Hippocampal formation (tissue), 2 donors: ENCODE data around the gene MYCBPAP.

ENCODE experiments used
- DNase-seq, 2 donors: peaks; one replicate each; lab custom pipeline; 2025; lab: John Stamatoyannopoulos, UW

MYCBPAP gene

DNA sequence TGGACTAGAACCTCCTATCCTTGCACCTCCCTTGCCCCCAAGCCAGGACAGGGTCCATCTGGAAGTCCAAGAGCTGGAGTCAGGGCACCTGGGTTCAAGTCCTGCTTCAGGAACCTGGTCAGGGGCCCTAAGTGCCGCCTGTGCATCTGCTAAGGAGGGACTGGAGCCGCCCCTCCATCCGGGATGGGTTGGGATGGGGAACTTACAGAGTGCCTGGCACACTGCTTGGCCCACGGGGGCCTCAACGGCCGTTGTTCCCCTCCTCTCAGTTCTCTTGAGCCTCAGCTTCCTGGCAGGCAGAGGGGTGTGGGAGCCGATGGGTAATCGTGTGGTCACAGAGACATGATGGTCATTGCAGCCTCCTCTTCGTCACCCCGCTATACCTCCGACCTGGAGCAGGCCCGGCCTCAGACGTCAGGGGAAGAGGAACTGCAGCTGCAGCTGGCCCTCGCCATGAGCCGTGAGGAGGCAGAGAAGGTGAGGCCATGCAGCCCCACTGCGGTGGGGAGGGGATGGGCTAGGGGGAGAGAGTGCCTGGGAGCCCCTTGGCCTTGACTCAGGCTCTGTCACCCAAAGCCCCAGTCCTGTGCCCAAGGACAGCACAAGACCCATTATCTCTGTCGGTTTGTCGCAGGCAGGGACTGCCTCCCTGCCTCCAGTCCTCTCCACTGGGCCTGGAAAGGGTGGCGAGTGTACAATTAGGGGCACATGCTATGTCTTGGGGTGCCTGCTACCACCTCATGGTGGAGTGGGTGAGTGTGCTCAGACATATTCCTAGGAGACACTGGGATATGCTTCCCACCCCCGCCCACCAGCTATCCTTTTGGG lies 29.7 kb downstream of the MYCBPAP start:
- DNase-seq: no peak

DNA sequence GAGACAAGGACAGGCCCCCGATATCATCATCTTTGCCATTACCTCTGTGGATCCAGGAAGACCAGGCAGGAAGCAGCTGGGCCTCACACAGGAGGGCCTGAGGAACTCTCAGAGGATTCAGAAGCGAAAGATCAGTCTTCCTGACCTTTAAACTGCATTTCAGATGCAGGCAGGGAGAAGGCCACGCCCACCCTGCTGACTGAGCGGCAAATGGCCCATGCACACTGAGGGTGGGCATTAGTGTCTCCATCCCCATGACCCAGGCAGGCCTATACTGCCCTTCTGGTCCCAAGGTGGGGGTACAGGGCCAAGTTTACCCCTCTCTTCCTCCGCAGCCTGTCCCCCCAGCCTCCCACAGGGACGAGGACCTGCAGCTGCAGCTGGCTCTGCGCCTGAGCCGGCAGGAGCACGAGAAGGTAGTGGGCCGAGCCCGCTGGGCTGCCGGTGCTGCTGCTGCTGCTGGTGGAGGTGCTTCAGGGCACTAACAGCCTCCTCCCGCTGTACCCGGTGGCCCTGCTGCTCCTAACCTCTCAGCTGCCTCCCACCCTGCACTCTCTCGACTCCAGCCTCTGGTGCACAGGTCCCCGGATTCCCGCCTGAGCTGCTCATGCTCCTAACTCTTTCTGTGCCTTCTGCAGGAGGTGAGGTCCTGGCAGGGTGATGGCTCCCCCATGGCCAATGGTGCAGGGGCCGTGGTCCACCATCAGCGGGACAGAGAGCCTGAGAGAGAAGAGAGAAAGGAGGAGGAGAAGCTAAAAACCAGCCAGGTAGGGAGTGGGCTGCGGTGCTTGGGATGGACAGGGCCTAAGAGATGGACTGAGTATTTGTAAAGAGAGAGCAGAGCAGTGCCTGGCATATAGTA lies 30.5 kb downstream of the MYCBPAP start:
- no peak for DNase-seq

DNA sequence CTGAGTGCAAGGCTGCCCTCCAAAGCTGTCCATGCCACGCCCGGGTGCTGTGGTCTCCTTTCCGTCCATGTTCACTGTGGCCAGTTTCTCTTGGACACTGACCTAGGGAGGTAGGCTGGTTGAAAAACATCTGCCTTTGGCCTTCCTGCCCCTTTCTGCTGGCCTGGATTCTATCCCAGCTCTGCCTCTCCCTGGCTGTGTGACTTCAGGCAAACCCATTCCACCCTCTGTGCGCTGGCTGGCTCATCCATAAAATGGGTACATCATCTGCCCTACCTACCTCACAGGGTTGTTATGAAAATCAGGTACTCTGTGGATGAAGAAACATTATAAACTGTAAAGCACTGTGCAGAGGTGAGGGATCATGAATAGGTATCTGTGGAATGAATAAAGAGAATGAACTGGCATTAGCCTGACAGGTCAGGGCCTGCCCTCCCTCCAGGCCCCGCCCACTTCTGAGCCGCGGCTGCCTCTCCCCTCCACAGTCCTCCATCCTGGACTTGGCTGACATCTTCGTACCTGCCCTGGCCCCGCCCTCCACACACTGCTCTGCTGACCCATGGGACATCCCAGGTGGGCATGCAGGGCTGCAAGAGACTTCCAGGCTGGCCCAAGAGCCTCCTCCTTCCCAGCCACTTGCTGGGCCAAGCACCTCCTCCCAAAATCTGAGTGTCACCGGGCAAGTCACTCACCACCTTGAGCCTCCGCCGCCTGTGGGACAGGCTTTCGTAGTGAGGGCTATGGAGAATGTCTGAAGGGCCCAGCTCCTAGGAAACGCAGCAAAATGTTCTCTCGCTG lies 31.7 kb downstream of the MYCBPAP start:
- DNase-seq: no peak

DNA sequence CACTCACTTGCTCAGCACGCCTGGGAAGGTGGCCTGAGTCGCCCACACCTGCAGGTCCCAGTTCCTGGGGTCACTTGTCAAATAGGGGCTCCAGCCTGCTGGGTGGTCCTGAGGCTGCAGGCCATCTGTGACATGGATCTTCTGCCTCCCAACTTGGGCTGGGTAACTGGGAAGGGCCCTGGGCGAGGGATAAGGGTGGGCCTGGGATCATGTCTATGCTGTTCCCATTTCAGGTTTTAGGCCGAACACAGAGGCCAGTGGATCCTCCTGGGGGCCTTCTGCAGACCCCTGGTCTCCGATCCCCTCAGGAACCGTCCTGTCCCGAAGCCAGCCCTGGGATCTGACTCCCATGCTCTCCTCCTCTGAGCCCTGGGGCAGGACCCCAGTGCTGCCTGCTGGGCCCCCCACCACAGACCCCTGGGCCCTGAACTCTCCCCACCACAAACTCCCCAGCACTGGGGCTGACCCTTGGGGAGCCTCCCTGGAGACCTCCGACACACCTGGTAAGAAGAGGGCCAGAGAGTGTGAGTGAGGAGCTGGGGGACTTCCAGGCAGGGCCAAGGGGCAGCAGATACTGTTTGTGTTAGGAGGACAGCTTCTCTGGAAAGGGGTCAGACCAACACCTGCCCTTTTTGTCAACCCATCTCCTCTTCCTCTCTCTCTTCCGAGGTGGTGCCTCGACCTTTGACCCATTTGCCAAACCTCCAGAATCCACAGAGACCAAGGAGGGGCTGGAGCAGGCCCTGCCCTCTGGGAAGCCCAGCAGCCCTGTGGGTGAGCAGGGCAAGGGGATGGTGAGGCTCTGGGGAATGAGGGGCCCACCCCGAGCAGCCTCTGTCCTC lies 32.5 kb downstream of the MYCBPAP start:
- no peak for DNase-seq

DNA sequence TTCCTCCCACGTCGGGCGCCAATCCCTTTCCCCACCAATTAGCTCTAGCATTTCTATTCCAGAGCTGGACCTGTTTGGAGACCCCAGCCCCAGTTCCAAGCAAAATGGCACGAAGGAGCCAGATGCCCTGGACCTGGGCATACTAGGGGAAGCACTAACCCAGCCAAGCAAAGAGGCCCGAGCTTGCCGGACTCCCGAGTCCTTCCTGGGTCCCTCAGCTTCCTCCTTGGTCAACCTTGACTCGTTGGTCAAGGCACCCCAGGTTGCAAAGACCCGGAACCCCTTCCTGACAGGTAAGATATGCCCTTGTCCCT lies 33.1 kb downstream of the MYCBPAP start:
- peak in 1 of 2 donors; percentile 32 for DNase-seq

DNA sequence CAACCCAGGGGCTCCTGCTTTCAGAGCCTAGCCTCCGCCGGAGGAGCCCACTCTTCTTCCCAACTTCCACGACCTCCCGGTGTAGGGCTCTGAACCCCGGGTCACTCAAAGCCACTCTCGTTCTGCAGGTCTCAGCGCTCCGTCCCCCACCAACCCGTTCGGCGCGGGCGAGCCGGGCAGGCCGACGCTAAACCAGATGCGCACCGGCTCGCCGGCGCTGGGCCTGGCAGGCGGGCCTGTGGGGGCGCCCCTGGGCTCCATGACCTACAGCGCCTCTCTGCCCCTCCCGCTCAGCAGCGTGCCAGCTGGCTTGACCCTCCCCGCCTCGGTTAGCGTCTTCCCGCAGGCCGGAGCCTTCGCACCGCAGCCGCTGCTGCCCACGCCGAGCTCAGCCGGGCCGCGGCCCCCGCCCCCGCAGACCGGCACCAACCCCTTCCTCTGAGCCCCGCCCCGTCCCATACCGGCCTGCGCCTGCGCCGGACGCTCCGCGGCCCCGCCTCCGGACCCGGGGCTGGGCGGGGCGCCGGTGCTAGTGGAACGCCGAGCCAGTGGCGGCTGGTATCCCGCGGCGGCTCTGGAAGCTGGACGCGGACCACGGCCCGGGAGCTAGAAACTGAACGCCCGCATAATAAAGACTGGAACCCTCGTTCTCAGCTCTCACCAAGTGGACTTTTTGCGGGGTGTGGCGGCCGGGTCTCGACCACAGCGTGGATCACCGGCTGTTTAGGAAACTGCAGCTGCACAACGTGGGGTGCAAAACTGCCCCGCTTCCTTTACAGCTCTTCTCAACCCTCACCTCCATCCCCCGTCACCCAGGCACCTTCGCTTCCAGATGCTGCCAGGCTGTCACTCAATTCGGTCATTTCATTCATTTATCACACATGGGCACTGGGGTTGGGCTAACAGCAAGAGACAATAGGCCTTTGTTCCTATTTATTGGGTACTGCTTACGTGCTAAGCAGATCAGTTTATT lies 33.8 kb downstream of the MYCBPAP start:
- DNase-seq: peak; percentile 68 to 84

DNA sequence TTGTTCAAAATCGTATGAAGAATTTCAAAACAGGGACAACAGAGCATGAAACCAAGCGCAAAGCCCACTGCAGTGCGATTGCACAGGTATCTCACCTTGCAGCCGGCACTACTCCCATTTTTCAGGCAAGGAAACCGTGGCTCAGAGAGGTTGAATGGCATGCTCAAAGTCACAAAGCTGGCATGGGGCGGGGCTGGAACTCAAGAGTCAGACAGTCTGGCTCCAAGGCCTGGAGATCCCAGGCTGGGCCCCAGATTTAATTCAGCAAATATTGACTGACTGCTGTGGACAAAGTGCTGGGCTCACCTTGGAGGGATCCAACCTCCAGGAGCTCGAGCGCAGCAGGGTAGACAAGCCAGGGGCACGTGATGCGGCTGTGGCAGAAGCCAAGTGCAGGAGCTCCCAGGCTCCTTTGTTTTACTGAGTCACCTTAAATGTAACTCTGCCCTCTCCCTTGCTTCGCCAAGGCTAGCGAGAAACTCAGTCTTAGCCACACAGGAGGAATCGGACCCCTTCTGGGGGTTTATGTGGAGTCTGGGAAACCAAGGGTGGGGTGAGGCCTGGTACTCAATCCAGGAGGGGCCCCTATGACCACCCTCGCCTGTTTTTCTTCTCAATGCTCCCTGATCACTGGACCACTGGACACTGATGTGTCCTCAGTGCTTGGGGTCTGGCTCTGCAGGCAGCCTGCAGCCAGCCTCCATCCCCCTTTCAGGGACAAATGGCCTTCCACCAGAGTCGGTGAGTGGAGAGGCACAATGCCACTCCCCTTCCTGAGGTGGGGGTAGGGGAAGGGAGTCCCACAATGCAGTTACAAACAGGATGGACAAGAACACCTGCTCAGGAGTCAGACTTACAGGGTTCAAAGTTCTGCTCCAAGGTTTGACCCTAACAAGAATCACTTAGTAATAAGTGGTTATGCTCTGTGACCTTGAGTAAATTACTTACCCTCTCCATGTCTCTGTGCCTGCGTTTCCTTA lies 34.8 kb downstream of the MYCBPAP start:
- no peak for DNase-seq

DNA sequence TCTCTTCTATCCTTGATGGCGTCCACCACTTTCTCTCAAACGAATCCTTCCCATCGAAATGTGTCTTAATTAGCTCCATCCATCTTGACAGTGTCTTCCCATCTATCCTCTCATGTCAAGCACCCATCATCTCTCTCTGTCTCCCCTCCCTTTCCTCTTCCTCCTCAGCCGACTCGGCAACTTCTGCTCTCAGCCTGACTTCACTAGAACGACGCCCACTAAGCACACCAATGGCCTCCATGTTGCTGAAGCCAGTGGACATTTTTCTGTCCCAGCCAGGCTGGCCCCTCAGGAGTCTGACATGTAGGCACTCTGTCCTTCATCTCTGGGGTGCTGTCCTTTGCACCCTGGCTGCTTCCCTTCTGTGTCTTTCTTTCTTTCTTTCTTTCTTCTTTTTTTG lies 36.3 kb downstream of the MYCBPAP start:
- DNase-seq: no peak

DNA sequence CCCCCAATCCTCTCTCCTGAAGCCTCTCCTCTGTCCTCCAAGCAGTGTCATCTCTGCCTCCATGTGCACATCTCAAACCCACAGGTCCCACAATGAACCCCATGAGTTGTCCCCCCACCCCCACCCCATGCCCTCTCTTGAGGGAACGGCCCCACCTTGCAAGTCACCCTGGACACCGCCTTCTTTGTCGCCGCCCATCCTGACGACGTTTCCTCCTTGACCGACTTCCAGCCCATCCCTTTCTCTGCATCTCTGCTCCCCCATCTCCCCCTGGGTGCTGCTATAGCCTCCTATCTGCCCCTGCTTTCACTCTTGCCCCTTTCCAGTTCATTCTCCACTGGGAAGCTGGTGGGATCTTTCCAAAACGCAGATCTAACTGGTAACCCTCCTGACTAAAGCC lies 37.1 kb downstream of the MYCBPAP start:
- DNase-seq: no peak

DNA sequence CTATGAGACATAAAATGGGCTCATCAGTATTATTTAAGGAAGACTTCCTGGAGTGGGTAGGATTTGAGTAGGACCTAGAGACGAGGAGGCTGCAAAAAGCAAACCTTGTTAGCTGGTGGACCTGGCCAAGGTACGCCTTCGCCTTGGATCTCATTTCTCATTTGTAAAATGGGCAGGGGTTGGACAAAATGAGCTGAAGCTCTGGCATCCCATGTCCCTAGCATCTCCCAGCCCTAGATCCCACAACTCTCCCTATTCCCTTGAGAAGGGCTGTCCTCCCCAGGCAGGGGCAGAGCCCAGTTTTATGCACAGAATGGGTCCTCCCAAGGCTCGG lies 38.4 kb downstream of the MYCBPAP start:
- no peak for DNase-seq

DNA sequence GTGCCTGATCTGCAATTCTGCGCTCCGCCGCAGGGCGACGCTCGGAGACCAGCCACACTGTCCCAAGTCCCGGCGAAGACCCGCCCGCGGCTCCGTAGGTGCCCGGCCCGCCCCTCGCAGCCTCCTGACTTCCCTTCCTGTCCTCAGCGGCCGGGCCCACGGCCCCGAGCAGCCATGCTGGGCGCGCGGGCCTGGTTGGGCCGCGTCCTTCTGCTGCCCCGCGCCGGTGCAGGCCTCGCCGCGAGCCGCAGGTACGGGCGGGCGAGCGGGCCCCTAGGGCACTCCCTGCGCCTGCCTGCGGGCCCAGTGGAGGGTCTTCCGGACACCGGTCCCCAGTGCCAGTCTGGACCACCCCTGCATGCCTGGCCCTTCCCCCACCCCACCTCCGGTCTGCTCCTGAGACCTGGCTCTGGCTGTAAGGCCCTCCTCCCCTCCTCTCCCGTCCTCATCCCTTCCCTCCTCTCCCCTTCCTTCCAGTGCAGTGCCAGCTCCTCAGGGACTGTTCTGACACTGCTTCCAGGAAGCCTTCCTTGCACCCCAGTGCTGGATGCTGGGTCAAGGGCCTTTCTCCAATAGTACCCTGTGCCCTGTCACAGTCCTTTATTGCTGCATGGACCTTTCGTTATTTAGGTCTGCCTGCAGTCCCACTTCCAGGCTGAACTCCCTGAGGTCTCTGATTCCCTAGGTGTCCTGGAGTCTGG lies 38.9 kb downstream of the MYCBPAP start, which contains the start of gene SPATA20:
Gene SPATA20 (plus strand): TSS at position 140 of the 701 bp plus-strand sequence. CDS start 35 bp downstream, at position 175.
- DNase-seq: peak; percentile 57 to 66

DNA sequence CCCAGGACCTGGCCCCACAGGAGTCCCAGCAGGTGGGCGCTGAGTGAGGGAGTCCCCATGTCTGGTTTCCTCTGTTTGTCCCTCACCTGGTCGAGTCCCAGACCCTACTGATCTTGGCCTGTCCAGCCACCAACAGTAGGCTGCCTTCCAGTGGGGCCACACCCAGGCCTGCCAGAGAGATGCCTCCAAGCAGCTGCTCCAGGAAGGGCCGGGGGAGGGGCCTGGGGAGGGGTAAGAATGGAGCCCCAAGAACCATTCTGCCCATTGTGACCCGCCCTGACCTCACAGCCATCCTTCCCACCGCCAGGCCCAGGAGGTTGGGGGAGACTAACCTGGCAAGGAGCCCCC lies 39.5 kb downstream of the MYCBPAP start:
- DNase-seq: no peak

DNA sequence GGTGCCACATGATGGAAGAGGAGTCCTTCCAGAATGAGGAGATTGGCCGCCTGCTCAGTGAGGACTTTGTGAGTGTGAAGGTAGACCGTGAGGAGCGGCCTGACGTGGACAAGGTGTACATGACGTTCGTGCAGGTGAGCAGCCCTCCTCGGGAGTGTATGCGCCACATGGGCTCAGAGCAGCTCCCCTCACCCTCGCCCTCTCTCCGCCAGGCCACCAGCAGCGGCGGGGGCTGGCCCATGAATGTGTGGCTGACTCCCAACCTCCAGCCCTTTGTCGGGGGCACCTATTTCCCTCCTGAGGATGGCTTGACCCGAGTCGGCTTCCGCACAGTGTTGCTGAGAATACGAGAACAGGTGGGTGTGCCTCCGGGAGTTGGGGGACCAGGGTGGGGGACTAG lies 40.6 kb downstream of the MYCBPAP start:
- DNase-seq: no peak

DNA sequence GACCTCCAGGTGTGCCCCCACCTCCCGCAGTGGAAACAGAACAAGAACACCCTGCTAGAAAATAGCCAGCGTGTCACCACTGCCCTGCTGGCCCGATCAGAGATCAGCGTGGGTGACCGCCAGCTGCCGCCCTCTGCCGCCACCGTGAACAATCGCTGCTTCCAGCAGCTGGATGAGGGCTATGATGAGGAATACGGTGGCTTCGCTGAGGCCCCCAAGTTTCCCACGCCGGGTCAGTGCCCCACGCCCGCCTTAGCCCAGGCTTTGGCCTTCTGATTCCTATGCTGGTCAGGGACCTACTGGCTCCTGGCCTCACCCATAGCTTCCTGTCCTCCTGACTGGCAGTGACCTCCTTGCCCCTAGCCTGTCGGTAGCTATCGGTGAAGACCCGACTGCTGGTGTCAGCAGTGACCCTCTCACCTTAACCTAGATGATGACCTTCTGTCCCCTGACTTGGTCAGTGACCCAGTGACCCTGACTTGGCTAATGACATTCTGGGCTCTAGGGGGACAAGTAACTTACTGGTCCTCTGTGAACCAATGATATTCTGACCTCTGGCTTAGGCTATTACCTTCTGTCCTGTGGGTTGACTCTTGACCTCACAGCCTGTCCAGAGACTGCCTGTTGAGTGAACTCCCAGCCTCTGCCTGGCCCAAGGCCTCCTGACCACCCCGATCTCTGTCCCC lies 41.2 kb downstream of the MYCBPAP start:
- DNase-seq: no peak

DNA sequence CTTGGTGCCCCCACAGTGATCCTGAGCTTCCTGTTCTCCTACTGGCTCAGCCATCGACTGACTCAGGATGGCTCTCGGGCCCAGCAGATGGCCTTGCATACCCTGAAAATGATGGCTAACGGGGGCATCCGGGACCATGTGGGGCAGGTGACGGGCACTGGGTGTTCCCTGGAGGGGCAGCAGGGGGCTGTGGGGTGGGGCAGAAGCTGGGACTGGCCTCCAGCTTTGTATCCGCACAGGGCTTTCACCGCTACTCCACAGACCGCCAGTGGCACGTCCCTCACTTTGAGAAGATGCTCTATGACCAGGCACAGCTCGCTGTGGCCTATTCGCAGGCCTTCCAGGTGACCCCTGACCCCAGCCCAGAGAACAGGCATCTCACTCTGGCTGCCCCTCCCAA lies 41.7 kb downstream of the MYCBPAP start:
- DNase-seq: no peak

DNA sequence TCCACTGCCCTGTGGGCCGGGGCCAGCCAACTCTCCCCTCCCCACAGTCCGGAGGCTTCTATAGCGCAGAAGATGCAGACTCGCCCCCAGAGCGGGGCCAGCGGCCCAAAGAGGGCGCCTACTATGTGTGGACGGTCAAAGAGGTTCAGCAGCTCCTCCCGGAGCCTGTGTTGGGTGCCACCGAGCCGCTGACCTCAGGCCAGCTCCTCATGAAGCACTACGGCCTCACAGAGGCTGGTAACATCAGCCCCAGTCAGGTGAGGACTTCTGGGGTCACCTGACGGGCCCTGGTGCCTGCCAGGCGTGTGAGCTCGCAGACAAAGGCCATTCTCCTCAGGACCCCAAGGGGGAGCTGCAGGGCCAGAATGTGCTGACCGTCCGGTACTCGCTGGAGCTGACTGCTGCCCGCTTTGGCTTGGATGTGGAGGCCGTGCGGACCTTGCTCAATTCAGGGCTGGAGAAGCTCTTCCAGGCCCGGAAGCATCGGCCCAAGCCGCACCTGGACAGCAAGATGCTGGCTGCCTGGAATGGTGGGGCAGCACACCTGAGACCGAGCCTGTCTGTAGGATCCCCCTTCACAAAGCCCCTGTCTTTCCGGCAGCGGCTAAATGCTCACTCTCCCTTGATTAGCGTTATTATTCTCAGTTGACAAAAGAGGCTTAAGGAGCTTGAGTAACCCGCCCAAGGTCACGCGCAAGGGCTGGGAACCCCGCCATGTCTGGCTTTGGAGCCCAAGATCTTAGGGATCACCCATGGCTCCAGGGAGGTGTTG lies 42.6 kb downstream of the MYCBPAP start:
- peak; percentile 65 to 81 for DNase-seq

DNA sequence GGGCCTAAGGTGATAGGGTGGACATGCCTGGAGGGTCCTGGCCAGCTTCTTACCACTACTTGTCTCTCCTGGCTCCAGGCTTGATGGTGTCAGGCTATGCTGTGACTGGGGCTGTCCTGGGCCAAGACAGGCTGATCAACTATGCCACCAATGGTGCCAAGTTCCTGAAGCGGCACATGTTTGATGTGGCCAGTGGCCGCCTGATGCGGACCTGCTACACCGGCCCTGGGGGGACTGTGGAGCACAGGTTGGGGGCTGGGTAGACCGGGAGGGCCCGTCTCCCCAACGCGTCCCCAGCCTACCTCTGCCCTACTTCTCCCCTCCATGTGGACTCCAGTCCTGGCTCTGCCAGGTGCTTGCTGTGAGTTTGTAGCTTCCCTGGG lies 43.2 kb downstream of the MYCBPAP start:
- DNase-seq: no peak
